WTC11 (cell line): Measurements from ENCODE around the gene SRRT. TPM values are rescaled to one million over a fixed set of nuclear protein-coding genes. Genes with fewer than 3 reads are reported as not detected.

Experiments
- ATAC-seq: fragments of 200-7000 bp; cut with Tn5 transposase; 2 replicates; pipeline ENCODE4 v1.10.0; 2021; ENCODE audit warnings: mild to moderate bottlenecking, moderate library complexity
- CTCF ChIA-PET: fragments of 300-600 bp; sonication (Branson Sonifier 250); formaldehyde crosslinking; loops from one replicate; lab custom pipeline; 2021; ENCODE audit warnings: antibody characterized with exemption; lab: Charles Lee
- POLR2A ChIA-PET: fragments of 350-600 bp; sonication (Branson Sonifier 250); formaldehyde crosslinking; loops from one replicate; lab custom pipeline; 2021; ENCODE audit warnings: antibody characterized with exemption; lab: Charles Lee
- DNase-seq: peaks from one replicate; pipeline ENCODE4 v3.0.0; 2021; ENCODE audit warnings: low spot score
- H3K27ac Mint-ChIP-seq: 2 replicates; pipeline ENCODE4 v1.8.0; 2021; ENCODE audit warnings: mixed read lengths
- H3K27me3 Mint-ChIP-seq: 2 replicates; pipeline ENCODE4 v1.8.0; 2021; ENCODE audit warnings: low read depth, mild to moderate bottlenecking, moderate library complexity, mixed read lengths
- H3K36me3 Mint-ChIP-seq: 2 replicates; pipeline ENCODE4 v1.8.0; 2021; ENCODE audit warnings: mixed read lengths
- H3K4me1 Mint-ChIP-seq: 2 replicates; pipeline ENCODE4 v1.8.0; 2022; ENCODE audit warnings: mixed read lengths
- H3K4me3 Mint-ChIP-seq: 2 replicates; pipeline ENCODE4 v1.8.0; 2021; ENCODE audit warnings: mild to moderate bottlenecking, moderate library complexity, mixed read lengths
- H3K9me3 Mint-ChIP-seq: 2 replicates; pipeline ENCODE4 v1.8.0; 2021; ENCODE audit warnings: mixed read lengths
- EMX1 ChIP-seq: fragments of 250-450 bp; sonication (Bioruptor Pico); IDR thresholded peaks from 2 replicates; pipeline ENCODE4 v1.8.0; 2021; ENCODE audit warnings: mild to moderate bottlenecking
- ESRRA ChIP-seq: sonication (generic); formaldehyde crosslinking; IDR thresholded peaks from 2 replicates; pipeline ENCODE4 v1.8.1; 2022; ENCODE audit warnings: mild to moderate bottlenecking, missing genetic modification reagents, borderline replicate concordance
- FOXK1 ChIP-seq: sonication (generic); formaldehyde crosslinking; IDR thresholded peaks from 2 replicates; pipeline ENCODE4 v1.8.0; 2022; ENCODE audit warnings: mild to moderate bottlenecking, moderate library complexity, missing genetic modification reagents
- OVOL2 ChIP-seq: fragments of 250-450 bp; sonication (Bioruptor Pico); IDR thresholded peaks from 2 replicates; pipeline ENCODE4 v1.9.0; 2021; ENCODE audit warnings: mild to moderate bottlenecking, borderline replicate concordance
- SMAD3 ChIP-seq: sonication (generic); formaldehyde crosslinking; IDR thresholded peaks from 2 replicates; pipeline ENCODE4 v1.8.0; 2022; ENCODE audit warnings: missing genetic modification reagents, mild to moderate bottlenecking, borderline replicate concordance
- SOX15 ChIP-seq: fragments of 250-450 bp; sonication (Bioruptor Pico); IDR thresholded peaks from 2 replicates; pipeline ENCODE4 v1.9.0; 2021; ENCODE audit warnings: mild to moderate bottlenecking
- SP1 ChIP-seq: sonication (generic); formaldehyde crosslinking; conservative IDR thresholded peaks from 2 replicates; pipeline ENCODE4 v1.8.1; 2022; ENCODE audit warnings: missing genetic modification reagents
- ZNF138 ChIP-seq: sonication (generic); formaldehyde crosslinking; conservative IDR thresholded peaks from 2 replicates; pipeline ENCODE4 v1.8.1; 2022; ENCODE audit warnings: mild to moderate bottlenecking, moderate library complexity, missing genetic modification reagents
- ZNF416 ChIP-seq: fragments of 250-450 bp; sonication (Bioruptor Pico); IDR thresholded peaks from 2 replicates; pipeline ENCODE4 v1.9.0; 2021; ENCODE audit warnings: mild to moderate bottlenecking, inconsistent platforms
- total RNA-seq: library from RNA; stranded (reverse); gene quantifications from 3 replicates; pipeline ENCODE4 v1.2.3, GENCODE V29; 2021
- TF ChIP-seq, protein P1 (sequence below): sonication (generic); formaldehyde crosslinking; IDR thresholded peaks from 2 replicates; pipeline ENCODE4 v1.8.0; 2022; ENCODE audit warnings: missing genetic modification reagents
- TF ChIP-seq, protein P2 (sequence below): fragments of 250-450 bp; sonication (Bioruptor Pico); IDR thresholded peaks from 2 replicates; pipeline ENCODE4 v1.9.0; 2021; ENCODE audit warnings: mild to moderate bottlenecking, borderline replicate concordance
- TF ChIP-seq, protein P3 (sequence below): sonication (generic); formaldehyde crosslinking; IDR thresholded peaks from 2 replicates; pipeline ENCODE4 v1.8.1; 2023; ENCODE audit warnings: mild to moderate bottlenecking, missing genetic modification reagents
- TF ChIP-seq, protein P4 (sequence below): sonication (generic); formaldehyde crosslinking; conservative IDR thresholded peaks from 2 replicates; pipeline ENCODE4 v1.8.1; 2022; ENCODE audit warnings: mild to moderate bottlenecking, missing genetic modification reagents
- TF ChIP-seq, protein P5 (sequence below): sonication (generic); formaldehyde crosslinking; IDR thresholded peaks from 2 replicates; pipeline ENCODE4 v1.8.0; 2022; ENCODE audit warnings: mild to moderate bottlenecking, missing genetic modification reagents
- TF ChIP-seq, protein P6 (sequence below): sonication (generic); formaldehyde crosslinking; IDR thresholded peaks from 2 replicates; pipeline ENCODE4 v1.8.0; 2022; ENCODE audit warnings: mild to moderate bottlenecking, missing genetic modification reagents
- TF ChIP-seq, protein P7 (sequence below): sonication (generic); formaldehyde crosslinking; IDR thresholded peaks from 2 replicates; pipeline ENCODE4 v1.8.1; 2022; ENCODE audit warnings: missing genetic modification reagents, borderline replicate concordance

Gene SRRT
- total RNA-seq, 1 experiment from 2014 or later: 238 TPM

DNA sequence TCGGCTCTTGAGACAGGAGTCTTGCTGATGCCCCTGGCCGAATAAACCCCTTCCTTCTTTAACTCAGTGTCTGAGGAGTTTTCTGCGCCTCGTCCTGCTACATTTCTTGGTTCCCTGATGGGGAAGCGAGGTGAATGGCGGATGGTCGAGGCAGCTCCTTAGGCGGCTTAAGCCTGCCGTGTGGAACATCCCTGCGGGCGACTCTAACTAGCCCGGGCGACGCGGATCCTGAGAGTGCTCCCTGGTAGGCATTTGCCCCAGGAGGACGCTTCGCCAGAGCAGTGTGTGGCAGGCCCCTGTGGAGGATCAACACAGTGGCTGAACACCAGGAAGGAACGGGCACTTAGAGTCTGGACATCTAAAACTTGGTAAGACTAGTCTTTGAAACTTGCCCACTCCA, 35.5 kb upstream of the SRRT start:
- DNase-seq (no peak), ATAC-seq (no peak)
- TF ChIP-seq SP1 (no peak), SOX15 (CRISPR knock-in tag) (no peak)
- H3K4me1 Mint-ChIP-seq: peaks cover 44% of the 10 kb centered on the region
- 0 out of 2 replicates have a peak overlapping the region, but pooled peaks have one; percentile 52 for H3K27ac Mint-ChIP-seq
- peaks cover under 1% of the 10 kb centered on the region; the same call in 1 of the 2 replicates for H3K36me3 Mint-ChIP-seq
- CTCF ChIA-PET: no interaction called here
- no peak overlapping the region for H3K4me3 Mint-ChIP-seq
- no peaks in the 10 kb centered on the region for H3K9me3 Mint-ChIP-seq
- H3K27me3 Mint-ChIP-seq: no peaks in the 10 kb centered on the region
- POLR2A ChIA-PET: no interaction called here

DNA sequence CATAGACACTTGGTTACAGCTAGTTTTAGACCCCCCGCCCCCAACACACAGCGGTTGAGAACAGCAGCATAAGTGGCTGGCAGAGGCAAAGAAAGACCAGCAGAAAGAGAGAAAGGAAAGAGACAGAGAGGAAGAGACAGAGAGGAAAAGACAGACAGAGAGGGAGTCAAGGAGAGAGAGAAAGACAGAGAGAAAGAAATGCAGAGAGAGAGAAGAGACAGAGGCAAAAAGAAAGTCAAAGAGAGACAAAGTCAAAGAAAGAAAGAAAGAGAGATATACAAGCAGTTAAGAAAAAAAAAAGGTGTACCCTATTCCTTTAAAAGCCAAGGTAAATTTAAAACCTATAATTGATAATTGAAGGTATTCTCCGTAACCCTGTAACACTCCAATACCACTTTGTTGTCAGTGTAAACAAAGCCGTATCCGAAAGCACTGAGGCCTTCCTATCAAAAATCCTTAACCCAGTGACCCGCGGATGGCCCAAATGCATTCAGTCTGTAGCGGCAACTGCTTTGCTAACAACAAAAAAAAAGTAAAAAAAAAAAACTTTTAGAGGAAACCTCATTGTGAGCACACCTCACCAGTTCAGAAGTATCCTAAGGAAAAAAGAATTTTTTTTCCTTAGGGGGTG, 34.3 kb upstream of the SRRT start:
- ATAC-seq (no peak), DNase-seq (no peak)
- H3K9me3 Mint-ChIP-seq: no peaks in the 10 kb centered on the region
- H3K4me3 Mint-ChIP-seq: peak overlapping the region; percentile 10; the same call in 1 of the 2 replicates
- no peak for TF ChIP-seq OVOL2 (CRISPR knock-in tag)
- TF ChIP-seq ESRRA (CRISPR knock-in tag): no peak
- TF ChIP-seq, protein P1, sequence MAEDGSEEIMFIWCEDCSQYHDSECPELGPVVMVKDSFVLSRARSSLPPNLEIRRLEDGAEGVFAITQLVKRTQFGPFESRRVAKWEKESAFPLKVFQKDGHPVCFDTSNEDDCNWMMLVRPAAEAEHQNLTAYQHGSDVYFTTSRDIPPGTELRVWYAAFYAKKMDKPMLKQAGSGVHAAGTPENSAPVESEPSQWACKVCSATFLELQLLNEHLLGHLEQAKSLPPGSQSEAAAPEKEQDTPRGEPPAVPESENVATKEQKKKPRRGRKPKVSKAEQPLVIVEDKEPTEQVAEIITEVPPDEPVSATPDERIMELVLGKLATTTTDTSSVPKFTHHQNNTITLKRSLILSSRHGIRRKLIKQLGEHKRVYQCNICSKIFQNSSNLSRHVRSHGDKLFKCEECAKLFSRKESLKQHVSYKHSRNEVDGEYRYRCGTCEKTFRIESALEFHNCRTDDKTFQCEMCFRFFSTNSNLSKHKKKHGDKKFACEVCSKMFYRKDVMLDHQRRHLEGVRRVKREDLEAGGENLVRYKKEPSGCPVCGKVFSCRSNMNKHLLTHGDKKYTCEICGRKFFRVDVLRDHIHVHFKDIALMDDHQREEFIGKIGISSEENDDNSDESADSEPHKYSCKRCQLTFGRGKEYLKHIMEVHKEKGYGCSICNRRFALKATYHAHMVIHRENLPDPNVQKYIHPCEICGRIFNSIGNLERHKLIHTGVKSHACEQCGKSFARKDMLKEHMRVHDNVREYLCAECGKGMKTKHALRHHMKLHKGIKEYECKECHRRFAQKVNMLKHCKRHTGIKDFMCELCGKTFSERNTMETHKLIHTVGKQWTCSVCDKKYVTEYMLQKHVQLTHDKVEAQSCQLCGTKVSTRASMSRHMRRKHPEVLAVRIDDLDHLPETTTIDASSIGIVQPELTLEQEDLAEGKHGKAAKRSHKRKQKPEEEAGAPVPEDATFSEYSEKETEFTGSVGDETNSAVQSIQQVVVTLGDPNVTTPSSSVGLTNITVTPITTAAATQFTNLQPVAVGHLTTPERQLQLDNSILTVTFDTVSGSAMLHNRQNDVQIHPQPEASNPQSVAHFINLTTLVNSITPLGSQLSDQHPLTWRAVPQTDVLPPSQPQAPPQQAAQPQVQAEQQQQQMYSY (CRISPR knock-in tag): no peak
- TF ChIP-seq, protein P2, sequence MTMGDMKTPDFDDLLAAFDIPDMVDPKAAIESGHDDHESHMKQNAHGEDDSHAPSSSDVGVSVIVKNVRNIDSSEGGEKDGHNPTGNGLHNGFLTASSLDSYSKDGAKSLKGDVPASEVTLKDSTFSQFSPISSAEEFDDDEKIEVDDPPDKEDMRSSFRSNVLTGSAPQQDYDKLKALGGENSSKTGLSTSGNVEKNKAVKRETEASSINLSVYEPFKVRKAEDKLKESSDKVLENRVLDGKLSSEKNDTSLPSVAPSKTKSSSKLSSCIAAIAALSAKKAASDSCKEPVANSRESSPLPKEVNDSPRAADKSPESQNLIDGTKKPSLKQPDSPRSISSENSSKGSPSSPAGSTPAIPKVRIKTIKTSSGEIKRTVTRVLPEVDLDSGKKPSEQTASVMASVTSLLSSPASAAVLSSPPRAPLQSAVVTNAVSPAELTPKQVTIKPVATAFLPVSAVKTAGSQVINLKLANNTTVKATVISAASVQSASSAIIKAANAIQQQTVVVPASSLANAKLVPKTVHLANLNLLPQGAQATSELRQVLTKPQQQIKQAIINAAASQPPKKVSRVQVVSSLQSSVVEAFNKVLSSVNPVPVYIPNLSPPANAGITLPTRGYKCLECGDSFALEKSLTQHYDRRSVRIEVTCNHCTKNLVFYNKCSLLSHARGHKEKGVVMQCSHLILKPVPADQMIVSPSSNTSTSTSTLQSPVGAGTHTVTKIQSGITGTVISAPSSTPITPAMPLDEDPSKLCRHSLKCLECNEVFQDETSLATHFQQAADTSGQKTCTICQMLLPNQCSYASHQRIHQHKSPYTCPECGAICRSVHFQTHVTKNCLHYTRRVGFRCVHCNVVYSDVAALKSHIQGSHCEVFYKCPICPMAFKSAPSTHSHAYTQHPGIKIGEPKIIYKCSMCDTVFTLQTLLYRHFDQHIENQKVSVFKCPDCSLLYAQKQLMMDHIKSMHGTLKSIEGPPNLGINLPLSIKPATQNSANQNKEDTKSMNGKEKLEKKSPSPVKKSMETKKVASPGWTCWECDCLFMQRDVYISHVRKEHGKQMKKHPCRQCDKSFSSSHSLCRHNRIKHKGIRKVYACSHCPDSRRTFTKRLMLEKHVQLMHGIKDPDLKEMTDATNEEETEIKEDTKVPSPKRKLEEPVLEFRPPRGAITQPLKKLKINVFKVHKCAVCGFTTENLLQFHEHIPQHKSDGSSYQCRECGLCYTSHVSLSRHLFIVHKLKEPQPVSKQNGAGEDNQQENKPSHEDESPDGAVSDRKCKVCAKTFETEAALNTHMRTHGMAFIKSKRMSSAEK (CRISPR knock-in tag): no peak
- no peak for TF ChIP-seq SMAD3 (CRISPR knock-in tag)
- TF ChIP-seq, protein P3, sequence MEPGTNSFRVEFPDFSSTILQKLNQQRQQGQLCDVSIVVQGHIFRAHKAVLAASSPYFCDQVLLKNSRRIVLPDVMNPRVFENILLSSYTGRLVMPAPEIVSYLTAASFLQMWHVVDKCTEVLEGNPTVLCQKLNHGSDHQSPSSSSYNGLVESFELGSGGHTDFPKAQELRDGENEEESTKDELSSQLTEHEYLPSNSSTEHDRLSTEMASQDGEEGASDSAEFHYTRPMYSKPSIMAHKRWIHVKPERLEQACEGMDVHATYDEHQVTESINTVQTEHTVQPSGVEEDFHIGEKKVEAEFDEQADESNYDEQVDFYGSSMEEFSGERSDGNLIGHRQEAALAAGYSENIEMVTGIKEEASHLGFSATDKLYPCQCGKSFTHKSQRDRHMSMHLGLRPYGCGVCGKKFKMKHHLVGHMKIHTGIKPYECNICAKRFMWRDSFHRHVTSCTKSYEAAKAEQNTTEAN: no peak
- TF ChIP-seq, protein P4, sequence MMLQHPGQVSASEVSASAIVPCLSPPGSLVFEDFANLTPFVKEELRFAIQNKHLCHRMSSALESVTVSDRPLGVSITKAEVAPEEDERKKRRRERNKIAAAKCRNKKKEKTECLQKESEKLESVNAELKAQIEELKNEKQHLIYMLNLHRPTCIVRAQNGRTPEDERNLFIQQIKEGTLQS (CRISPR knock-in tag): no peak
- TF ChIP-seq ZNF138 (CRISPR knock-in tag): no peak
- TF ChIP-seq SP1: no peak
- TF ChIP-seq, protein P5, sequence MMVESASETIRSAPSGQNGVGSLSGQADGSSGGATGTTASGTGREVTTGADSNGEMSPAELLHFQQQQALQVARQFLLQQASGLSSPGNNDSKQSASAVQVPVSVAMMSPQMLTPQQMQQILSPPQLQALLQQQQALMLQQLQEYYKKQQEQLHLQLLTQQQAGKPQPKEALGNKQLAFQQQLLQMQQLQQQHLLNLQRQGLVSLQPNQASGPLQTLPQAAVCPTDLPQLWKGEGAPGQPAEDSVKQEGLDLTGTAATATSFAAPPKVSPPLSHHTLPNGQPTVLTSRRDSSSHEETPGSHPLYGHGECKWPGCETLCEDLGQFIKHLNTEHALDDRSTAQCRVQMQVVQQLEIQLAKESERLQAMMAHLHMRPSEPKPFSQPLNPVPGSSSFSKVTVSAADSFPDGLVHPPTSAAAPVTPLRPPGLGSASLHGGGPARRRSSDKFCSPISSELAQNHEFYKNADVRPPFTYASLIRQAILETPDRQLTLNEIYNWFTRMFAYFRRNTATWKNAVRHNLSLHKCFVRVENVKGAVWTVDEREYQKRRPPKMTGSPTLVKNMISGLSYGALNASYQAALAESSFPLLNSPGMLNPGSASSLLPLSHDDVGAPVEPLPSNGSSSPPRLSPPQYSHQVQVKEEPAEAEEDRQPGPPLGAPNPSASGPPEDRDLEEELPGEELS: no peak
- TF ChIP-seq, protein P6, sequence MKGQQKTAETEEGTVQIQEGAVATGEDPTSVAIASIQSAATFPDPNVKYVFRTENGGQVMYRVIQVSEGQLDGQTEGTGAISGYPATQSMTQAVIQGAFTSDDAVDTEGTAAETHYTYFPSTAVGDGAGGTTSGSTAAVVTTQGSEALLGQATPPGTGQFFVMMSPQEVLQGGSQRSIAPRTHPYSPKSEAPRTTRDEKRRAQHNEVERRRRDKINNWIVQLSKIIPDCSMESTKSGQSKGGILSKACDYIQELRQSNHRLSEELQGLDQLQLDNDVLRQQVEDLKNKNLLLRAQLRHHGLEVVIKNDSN (CRISPR knock-in tag): no peak
- no peak for TF ChIP-seq ZNF416 (CRISPR knock-in tag)
- TF ChIP-seq, protein P7, sequence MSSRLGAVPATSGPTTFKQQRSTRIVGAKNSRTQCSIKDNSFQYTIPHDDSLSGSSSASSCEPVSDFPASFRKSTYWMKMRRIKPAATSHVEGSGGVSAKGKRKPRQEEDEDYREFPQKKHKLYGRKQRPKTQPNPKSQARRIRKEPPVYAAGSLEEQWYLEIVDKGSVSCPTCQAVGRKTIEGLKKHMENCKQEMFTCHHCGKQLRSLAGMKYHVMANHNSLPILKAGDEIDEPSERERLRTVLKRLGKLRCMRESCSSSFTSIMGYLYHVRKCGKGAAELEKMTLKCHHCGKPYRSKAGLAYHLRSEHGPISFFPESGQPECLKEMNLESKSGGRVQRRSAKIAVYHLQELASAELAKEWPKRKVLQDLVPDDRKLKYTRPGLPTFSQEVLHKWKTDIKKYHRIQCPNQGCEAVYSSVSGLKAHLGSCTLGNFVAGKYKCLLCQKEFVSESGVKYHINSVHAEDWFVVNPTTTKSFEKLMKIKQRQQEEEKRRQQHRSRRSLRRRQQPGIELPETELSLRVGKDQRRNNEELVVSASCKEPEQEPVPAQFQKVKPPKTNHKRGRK (CRISPR knock-in tag): no peak
- TF ChIP-seq FOXK1 (CRISPR knock-in tag): no peak
- TF ChIP-seq EMX1 (CRISPR knock-in tag): no peak
- no peaks in the 10 kb centered on the region for H3K27me3 Mint-ChIP-seq
- peaks cover 36% of the 10 kb centered on the region for H3K4me1 Mint-ChIP-seq
- H3K27ac Mint-ChIP-seq: peak overlapping the region; percentile 75
- CTCF ChIA-PET: no interaction called here
- POLR2A ChIA-PET: no interaction called here
- H3K36me3 Mint-ChIP-seq: no peaks in the 10 kb centered on the region
